Ascending aorta (tissue), 2 donors: Measurements from ENCODE around the gene REXO5. TPM values are rescaled to one million over a fixed set of nuclear protein-coding genes. Genes with fewer than 3 reads are reported as not detected.

Source experiments
- DNase-seq, 2 donors: peaks; one replicate each; pipeline ENCODE4 v3.0.0-alpha.2; 2019; ENCODE audit warnings: low spot score in 2 of 2
- H3K27ac ChIP-seq, 2 donors: fragments of 200-600 bp; sonication (generic); one replicate each; pipeline ENCODE4 v1.5.1; 2016 to 2017; ENCODE audit warnings: mild to moderate bottlenecking in 1 of 2
- H3K27me3 ChIP-seq: fragments of 200-600 bp; sonication (generic); one replicate; pipeline ENCODE4 v1.5.1; 2017
- H3K36me3 ChIP-seq, 2 donors: fragments of 200-600 bp; sonication (generic); one replicate each; pipeline ENCODE4 v1.5.1; 2016
- H3K4me1 ChIP-seq, 2 donors: fragments of 200-600 bp; sonication (generic); one replicate each; pipeline ENCODE4 v1.5.1; 2016 to 2017; ENCODE audit warnings: mild to moderate bottlenecking in 1 of 2
- H3K4me3 ChIP-seq, 2 donors: fragments of 200-600 bp; sonication (generic); one replicate each; pipeline ENCODE4 v1.5.1; 2016 to 2017; ENCODE audit warnings: mild to moderate bottlenecking in 1 of 2
- H3K9me3 ChIP-seq, 2 donors: fragments of 200-600 bp; sonication (generic); one replicate each; pipeline ENCODE4 v1.5.1; 2016
- intact Hi-C: fragments of 100-400 bp; cut with DNase I; formaldehyde crosslinking; loops from one replicate; pipeline ENCODE4 v1.15.1; 2023
- total RNA-seq: library from RNA; depleted of rRNA; stranded (reverse); fragments of >200 nt; gene quantifications from one replicate; pipeline ENCODE4 v1.1.0, GENCODE V29; 2016
- TF ChIP-seq, protein P1 (sequence below), 3 experiments: fragments of 200-600 bp in 2 of 3; fragments of 450-650 bp in 1 of 3; sonication (generic) in 2 of 3; IDR thresholded peaks; one replicate each; pipeline ENCODE4 v1.5.1; 2016 to 2019; ENCODE audit warnings: antibody characterized with exemption in 3 of 3, mild to moderate bottlenecking in 1 of 3, moderate library complexity in 1 of 3

Gene REXO5
- total RNA-seq, 1 donor from 2014 or later, result 2.1 TPM

GRCh38 chr16:20894388-20894787 is 88.1 kb downstream of the REXO5 start:
- TF ChIP-seq, protein P1, sequence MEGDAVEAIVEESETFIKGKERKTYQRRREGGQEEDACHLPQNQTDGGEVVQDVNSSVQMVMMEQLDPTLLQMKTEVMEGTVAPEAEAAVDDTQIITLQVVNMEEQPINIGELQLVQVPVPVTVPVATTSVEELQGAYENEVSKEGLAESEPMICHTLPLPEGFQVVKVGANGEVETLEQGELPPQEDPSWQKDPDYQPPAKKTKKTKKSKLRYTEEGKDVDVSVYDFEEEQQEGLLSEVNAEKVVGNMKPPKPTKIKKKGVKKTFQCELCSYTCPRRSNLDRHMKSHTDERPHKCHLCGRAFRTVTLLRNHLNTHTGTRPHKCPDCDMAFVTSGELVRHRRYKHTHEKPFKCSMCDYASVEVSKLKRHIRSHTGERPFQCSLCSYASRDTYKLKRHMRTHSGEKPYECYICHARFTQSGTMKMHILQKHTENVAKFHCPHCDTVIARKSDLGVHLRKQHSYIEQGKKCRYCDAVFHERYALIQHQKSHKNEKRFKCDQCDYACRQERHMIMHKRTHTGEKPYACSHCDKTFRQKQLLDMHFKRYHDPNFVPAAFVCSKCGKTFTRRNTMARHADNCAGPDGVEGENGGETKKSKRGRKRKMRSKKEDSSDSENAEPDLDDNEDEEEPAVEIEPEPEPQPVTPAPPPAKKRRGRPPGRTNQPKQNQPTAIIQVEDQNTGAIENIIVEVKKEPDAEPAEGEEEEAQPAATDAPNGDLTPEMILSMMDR (IDR thresholded peaks at IDR 0.05), result no peak
- H3K36me3 ChIP-seq, result peaks cover 11 to 46% of the 10 kb centered on the region in 2 donors
- no peaks in the 10 kb centered on the region for H3K27me3 ChIP-seq
- H3K4me1 ChIP-seq, result peaks cover 2 to 27% of the 10 kb centered on the region in 2 donors
- H3K9me3 ChIP-seq, result no peaks in the 10 kb centered on the region
- intact Hi-C loops, result no loop called here
- no peak overlapping the region for H3K27ac ChIP-seq
- no peak for DNase-seq
- no peak overlapping the region for H3K4me3 ChIP-seq

- Histone ChIP-seq H3K27me3 (no peaks in the 10 kb centered on the region), H3K9me3 (no peaks in the 10 kb centered on the region), H3K27ac (peak overlapping the region; percentile 96 to 100), H3K36me3 (peaks cover 11 to 40% of the 10 kb centered on the region in 2 donors), H3K4me3 (peak overlapping the region; percentile 24 to 93), H3K4me1 (peaks cover 2 to 28% of the 10 kb centered on the region in 2 donors)
- DNase-seq, result no peak
- intact Hi-C loops, result loop anchor here (5.0 kb wide), 1 partner anchor 1055 kb away; the partner anchor contains the start of gene UQCRC2
- TF ChIP-seq, protein P1 (IDR thresholded peaks at IDR 0.05), result no peak
Measured at GRCh38 chr16:20897253-20897897, 91.0 kb downstream of the REXO5 start.

DNA sequence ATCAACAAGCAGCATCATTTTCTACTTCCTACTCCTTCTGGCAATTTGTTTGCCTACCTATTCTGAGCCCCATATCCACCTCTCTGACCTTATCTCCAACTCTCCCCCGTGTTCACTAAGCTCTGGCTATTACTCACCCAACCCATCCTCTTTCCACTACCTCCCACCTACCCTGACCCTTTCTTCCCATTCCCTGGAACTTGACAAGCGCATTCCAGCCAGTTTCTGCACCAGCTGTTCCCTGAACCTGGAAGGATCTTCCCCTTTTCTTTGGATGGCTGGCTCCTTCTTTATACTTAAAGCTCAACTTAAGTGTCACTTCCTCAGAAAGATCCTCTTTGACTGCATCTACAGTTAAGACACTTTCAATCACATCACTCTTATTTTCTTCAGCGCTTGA is 91.6 kb downstream of the REXO5 start:
- intact Hi-C loops, result loop anchor here (5.0 kb wide), 1 partner anchor 1054 kb away; the partner anchor contains the start of gene UQCRC2
- peaks cover 2 to 34% of the 10 kb centered on the region in 2 donors for H3K4me1 ChIP-seq
- peak overlapping the region; percentile 96 to 100 for H3K27ac ChIP-seq
- no peaks in the 10 kb centered on the region for H3K27me3 ChIP-seq
- H3K36me3 ChIP-seq, result peaks cover 11 to 40% of the 10 kb centered on the region in 2 donors
- peak overlapping the region; percentile 80 to 93 for H3K4me3 ChIP-seq
- H3K9me3 ChIP-seq, result no peaks in the 10 kb centered on the region
- TF ChIP-seq, protein P1 (IDR thresholded peaks at IDR 0.05), result no peak
- DNase-seq, result peak in 1 of 2 donors; percentile 54

GRCh38 chr16:20899071-20899470 is 92.7 kb downstream of the REXO5 start:
- peak in 1 of 2 donors; percentile 57 for DNase-seq
- no peaks in the 10 kb centered on the region for H3K9me3 ChIP-seq
- peak overlapping the region; percentile 80 to 93 for H3K4me3 ChIP-seq
- H3K27me3 ChIP-seq, result no peaks in the 10 kb centered on the region
- TF ChIP-seq, protein P1 (IDR thresholded peaks at IDR 0.05), result no peak
- intact Hi-C loops, result loop anchor here (5.0 kb wide), 1 partner anchor 1053 kb away; the partner anchor contains the start of gene UQCRC2
- peaks cover 5 to 29% of the 10 kb centered on the region in 2 donors for H3K36me3 ChIP-seq
- H3K4me1 ChIP-seq, result peaks cover 7 to 45% of the 10 kb centered on the region in 2 donors
- H3K27ac ChIP-seq, result peak overlapping the region; percentile 96 to 100

Other genes starting within 250 kb of the REXO5 start
- not detected for gene ACSM2B, start 230.2 kb upstream of the REXO5 start, total RNA-seq
- gene ACSM1, start 108.8 kb upstream of the REXO5 start, total RNA-seq, result not detected
- 12.7 TPM for gene THUMPD1, start 64.7 kb upstream of the REXO5 start, total RNA-seq
- not detected for gene ACSM3, start 42.5 kb upstream of the REXO5 start, total RNA-seq
- gene ERI2, start 55 bp upstream of the REXO5 start, total RNA-seq, result not detected
- gene DCUN1D3, start 93.8 kb downstream of the REXO5 start, total RNA-seq, result 9.8 TPM
- gene LYRM1, start 94.2 kb downstream of the REXO5 start, total RNA-seq, result 3.9 TPM